Type B pancreatic cell (in vitro differentiated cells): Measurements from ENCODE around the gene C20orf173. TPM values are rescaled to one million over a fixed set of nuclear protein-coding genes. Genes with fewer than 3 reads are reported as not detected.

Source experiments
- DNase-seq: peaks from one replicate; pipeline ENCODE4 v3.0.0; 2021; ENCODE audit warnings: mixed read lengths; ENCODE audit not compliant: unreplicated experiment; ENCODE audit errors: extremely low spot score
- H3K27ac Mint-ChIP-seq: 2 replicates; pipeline ENCODE4 v1.8.0; 2021; ENCODE audit warnings: mild to moderate bottlenecking, mixed read lengths
- H3K27me3 Mint-ChIP-seq: 2 replicates; pipeline ENCODE4 v1.8.0; 2021; ENCODE audit warnings: mixed read lengths
- H3K36me3 Mint-ChIP-seq: 2 replicates; pipeline ENCODE4 v1.8.0; 2021; ENCODE audit warnings: mixed read lengths
- H3K4me1 Mint-ChIP-seq: one replicate; pipeline ENCODE4 v1.8.0; 2021; ENCODE audit warnings: mixed read lengths; ENCODE audit not compliant: unreplicated experiment
- H3K4me3 Mint-ChIP-seq: 2 replicates; pipeline ENCODE4 v1.8.0; 2021; ENCODE audit warnings: mild to moderate bottlenecking, mixed read lengths
- H3K9me3 Mint-ChIP-seq: 2 replicates; pipeline ENCODE4 v1.8.0; 2021; ENCODE audit warnings: mixed read lengths
- CTCF ChIP-seq: fragments of 200-600 bp; sonication (generic); conservative IDR thresholded peaks from 2 replicates; pipeline ENCODE4 v1.5.0; 2021; ENCODE audit warnings: antibody characterized with exemption, mild to moderate bottlenecking
- total RNA-seq: library from RNA; stranded (reverse); gene quantifications from 2 replicates; pipeline ENCODE4 v1.2.1, GENCODE V29; 2021; ENCODE audit warnings: low replicate concordance

The C20orf173 gene
- total RNA-seq, 1 donor from 2014 or later: not detected

- H3K4me1 Mint-ChIP-seq: no peaks in the 10 kb centered on the region
- no peaks in the 10 kb centered on the region for H3K27me3 Mint-ChIP-seq
- peaks cover 17% of the 10 kb centered on the region for H3K36me3 Mint-ChIP-seq
- H3K9me3 Mint-ChIP-seq: no peaks in the 10 kb centered on the region
- H3K4me3 Mint-ChIP-seq: no peak overlapping the region
- no peak for DNase-seq
- TF ChIP-seq CTCF: no peak
- H3K27ac Mint-ChIP-seq: no peak overlapping the region
Observed at GRCh38 chr20:35497320-35497719, 32.1 kb downstream of the C20orf173 start.

GRCh38 chr20:35496481-35496880 lies 33.0 kb downstream of the C20orf173 start:
- no peak for DNase-seq
- H3K27me3 Mint-ChIP-seq: no peaks in the 10 kb centered on the region
- H3K36me3 Mint-ChIP-seq: peaks cover 21% of the 10 kb centered on the region
- no peaks in the 10 kb centered on the region for H3K9me3 Mint-ChIP-seq
- H3K4me3 Mint-ChIP-seq: no peak overlapping the region
- H3K27ac Mint-ChIP-seq: no peak overlapping the region
- TF ChIP-seq CTCF: no peak
- H3K4me1 Mint-ChIP-seq: no peaks in the 10 kb centered on the region

GRCh38 chr20:35492352-35492751 lies 37.1 kb downstream of the C20orf173 start:
- Mint-ChIP-seq H3K4me3 (no peak overlapping the region), H3K36me3 (peaks cover 30% of the 10 kb centered on the region), H3K9me3 (no peaks in the 10 kb centered on the region), H3K27ac (no peak overlapping the region), H3K27me3 (no peaks in the 10 kb centered on the region), H3K4me1 (no peaks in the 10 kb centered on the region)
- TF ChIP-seq CTCF: no peak
- DNase-seq: no peak

GRCh38 chr20:35491823-35492222 lies 37.6 kb downstream of the C20orf173 start:
- Mint-ChIP-seq H3K36me3 (peaks cover 30% of the 10 kb centered on the region), H3K27ac (no peak overlapping the region), H3K27me3 (no peaks in the 10 kb centered on the region), H3K4me1 (no peaks in the 10 kb centered on the region), H3K4me3 (no peak overlapping the region), H3K9me3 (no peaks in the 10 kb centered on the region)
- DNase-seq: no peak
- no peak for TF ChIP-seq CTCF

- Mint-ChIP-seq H3K4me1 (no peaks in the 10 kb centered on the region), H3K27me3 (no peaks in the 10 kb centered on the region), H3K27ac (no peak overlapping the region), H3K9me3 (no peaks in the 10 kb centered on the region), H3K36me3 (peaks cover 27% of the 10 kb centered on the region), H3K4me3 (no peak overlapping the region)
- TF ChIP-seq CTCF: no peak
- DNase-seq: no peak
Observed at GRCh38 chr20:35490736-35491181, 38.7 kb downstream of the C20orf173 start.

GRCh38 chr20:35489717-35490116 lies 39.7 kb downstream of the C20orf173 start:
- no peak for TF ChIP-seq CTCF
- no peak for DNase-seq
- Mint-ChIP-seq H3K4me3 (no peak overlapping the region), H3K9me3 (no peaks in the 10 kb centered on the region), H3K36me3 (peaks cover 25% of the 10 kb centered on the region), H3K27ac (no peak overlapping the region), H3K27me3 (no peaks in the 10 kb centered on the region), H3K4me1 (no peaks in the 10 kb centered on the region)
